Measurements from ENCODE around the gene CLASP1. TPM values are rescaled to one million over a fixed set of nuclear protein-coding genes. Genes with fewer than 3 reads are reported as not detected.

Gene CLASP1
- total RNA-seq, 1 donor = 46.0 TPM

GRCh38 chr2:121502781-121503180 is 146.5 kb downstream of the CLASP1 start:
- H3K79me2 ChIP-seq (ENCODE audit: insufficient read depth, low read length) = peaks cover 26% of the 10 kb centered on the region
- H3K27ac ChIP-seq (ENCODE audit: low read depth, low read length) = peak overlapping the region; percentile 90
- TF ChIP-seq CTCF (IDR thresholded peaks at IDR 0.05; ENCODE audit: extremely low read depth, low read depth, low read length) = no peak
- no peaks in the 10 kb centered on the region for H4K20me1 ChIP-seq (ENCODE audit: insufficient read depth, low read length)
- DNase-seq (ENCODE audit: insufficient read length, low spot score, missing footprints) = no peak
- H2AFZ ChIP-seq (ENCODE audit: low read length) = no peak overlapping the region
- no peak overlapping the region for H3K4me3 ChIP-seq (ENCODE audit: insufficient read depth, low read length)
- peaks cover 53% of the 10 kb centered on the region for H3K4me1 ChIP-seq (ENCODE audit: insufficient read depth, low read length)
- no peaks in the 10 kb centered on the region for H3K9me3 ChIP-seq (ENCODE audit: low read depth, low read length)
- H3K27me3 ChIP-seq (ENCODE audit: insufficient read depth, low read length) = no peaks in the 10 kb centered on the region
- H3K4me2 ChIP-seq (ENCODE audit: insufficient read depth, low read length) = peak overlapping the region; percentile 19
- no peaks in the 10 kb centered on the region for H3K36me3 ChIP-seq (ENCODE audit: insufficient read depth, low read length)

GRCh38 chr2:121502246-121502645 is 147.0 kb downstream of the CLASP1 start:
- H3K4me2 ChIP-seq (ENCODE audit: insufficient read depth, low read length) = peak overlapping the region; percentile 19
- H2AFZ ChIP-seq (ENCODE audit: low read length) = no peak overlapping the region
- no peak for DNase-seq (ENCODE audit: insufficient read length, low spot score, missing footprints)
- H3K9me3 ChIP-seq (ENCODE audit: low read depth, low read length) = no peaks in the 10 kb centered on the region
- TF ChIP-seq CTCF (IDR thresholded peaks at IDR 0.05; ENCODE audit: extremely low read depth, low read depth, low read length) = no peak
- H3K4me1 ChIP-seq (ENCODE audit: insufficient read depth, low read length) = peaks cover 53% of the 10 kb centered on the region
- no peak overlapping the region for H3K4me3 ChIP-seq (ENCODE audit: insufficient read depth, low read length)
- H4K20me1 ChIP-seq (ENCODE audit: insufficient read depth, low read length) = no peaks in the 10 kb centered on the region
- no peaks in the 10 kb centered on the region for H3K36me3 ChIP-seq (ENCODE audit: insufficient read depth, low read length)
- no peaks in the 10 kb centered on the region for H3K27me3 ChIP-seq (ENCODE audit: insufficient read depth, low read length)
- H3K79me2 ChIP-seq (ENCODE audit: insufficient read depth, low read length) = peaks cover 20% of the 10 kb centered on the region
- peak overlapping the region; percentile 90 for H3K27ac ChIP-seq (ENCODE audit: low read depth, low read length)

GRCh38 chr2:121501554-121501953 is 147.7 kb downstream of the CLASP1 start:
- Histone ChIP-seq H3K4me2 (ENCODE audit: insufficient read depth, low read length) (peak overlapping the region; percentile 19), H2AFZ (ENCODE audit: low read length) (no peak overlapping the region), H3K4me1 (ENCODE audit: insufficient read depth, low read length) (peaks cover 53% of the 10 kb centered on the region), H3K4me3 (ENCODE audit: insufficient read depth, low read length) (no peak overlapping the region), H3K9me3 (ENCODE audit: low read depth, low read length) (no peaks in the 10 kb centered on the region), H3K27me3 (ENCODE audit: insufficient read depth, low read length) (no peaks in the 10 kb centered on the region), H3K79me2 (ENCODE audit: insufficient read depth, low read length) (peaks cover 13% of the 10 kb centered on the region), H3K27ac (ENCODE audit: low read depth, low read length) (peak overlapping the region; percentile 90), H4K20me1 (ENCODE audit: insufficient read depth, low read length) (no peaks in the 10 kb centered on the region), H3K36me3 (ENCODE audit: insufficient read depth, low read length) (no peaks in the 10 kb centered on the region)
- no peak for DNase-seq (ENCODE audit: insufficient read length, low spot score, missing footprints)
- TF ChIP-seq CTCF (IDR thresholded peaks at IDR 0.05; ENCODE audit: extremely low read depth, low read depth, low read length) = no peak

- Histone ChIP-seq H3K4me2 (ENCODE audit: insufficient read depth, low read length) (peak overlapping the region; percentile 9), H3K36me3 (ENCODE audit: insufficient read depth, low read length) (no peaks in the 10 kb centered on the region), H3K27ac (ENCODE audit: low read depth, low read length) (peak overlapping the region; percentile 90), H4K20me1 (ENCODE audit: insufficient read depth, low read length) (no peaks in the 10 kb centered on the region), H2AFZ (ENCODE audit: low read length) (no peak overlapping the region), H3K27me3 (ENCODE audit: insufficient read depth, low read length) (no peaks in the 10 kb centered on the region), H3K4me3 (ENCODE audit: insufficient read depth, low read length) (no peak overlapping the region), H3K9me3 (ENCODE audit: low read depth, low read length) (no peaks in the 10 kb centered on the region), H3K79me2 (ENCODE audit: insufficient read depth, low read length) (peaks cover 9% of the 10 kb centered on the region), H3K4me1 (ENCODE audit: insufficient read depth, low read length) (peaks cover 53% of the 10 kb centered on the region)
- no peak for DNase-seq (ENCODE audit: insufficient read length, low spot score, missing footprints)
- TF ChIP-seq CTCF (IDR thresholded peaks at IDR 0.05; ENCODE audit: extremely low read depth, low read depth, low read length) = no peak
These were observed 148.2 kb downstream of the CLASP1 start for GRCh38 chr2:121501031-121501430.

All from osteoblast (primary cell).